T-helper 1 cell (primary cell): ENCODE data around the gene RIMKLA.

ENCODE experiments used
- DNase-seq, 5 donors: peaks; one replicate each; pipeline ENCODE4 v3.0.0-alpha.2; 2012 to 2020

Gene RIMKLA

GRCh38 chr1:42379794-42380585, 602 bp upstream of the RIMKLA start:
- DNase-seq = no peak

DNA sequence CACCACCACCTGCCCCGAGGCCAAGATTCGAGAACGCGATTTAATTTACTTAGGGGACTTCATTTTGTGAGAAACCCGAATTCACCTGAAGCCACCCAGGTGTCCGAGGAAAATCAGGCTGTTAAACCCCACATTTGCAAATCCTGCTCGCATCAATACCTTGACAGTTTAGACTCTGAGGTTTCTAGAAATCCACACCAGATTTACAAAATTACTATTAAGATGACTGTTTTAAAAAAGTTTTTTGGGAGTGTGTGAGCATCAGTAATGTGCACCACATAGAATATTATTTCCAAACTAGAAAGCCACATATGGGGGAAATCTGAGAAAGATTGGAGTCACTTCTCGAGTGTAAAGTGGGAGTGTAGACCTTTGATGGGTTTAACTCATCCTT, 685 bp downstream of the RIMKLA start:
- no peak for DNase-seq

DNA sequence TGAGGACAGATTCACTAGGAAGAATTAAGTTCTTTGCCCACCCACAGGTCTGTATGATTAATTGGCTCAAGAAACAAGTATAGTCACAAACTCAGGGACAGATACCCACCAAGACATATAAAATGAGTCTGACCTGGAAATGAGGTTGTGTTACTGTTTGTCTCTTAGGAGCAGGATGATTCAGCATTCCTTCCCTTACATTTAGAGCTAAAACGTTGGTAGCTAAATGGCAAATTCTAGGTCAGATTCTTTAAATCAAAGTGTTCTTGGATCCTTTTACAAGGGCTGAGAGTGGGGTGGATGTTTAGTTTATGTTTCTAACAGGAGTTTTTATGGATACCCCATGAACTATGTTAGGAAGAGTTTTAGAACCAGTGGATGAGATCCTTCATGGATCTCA, 4.7 kb downstream of the RIMKLA start:
- no peak for DNase-seq

DNA sequence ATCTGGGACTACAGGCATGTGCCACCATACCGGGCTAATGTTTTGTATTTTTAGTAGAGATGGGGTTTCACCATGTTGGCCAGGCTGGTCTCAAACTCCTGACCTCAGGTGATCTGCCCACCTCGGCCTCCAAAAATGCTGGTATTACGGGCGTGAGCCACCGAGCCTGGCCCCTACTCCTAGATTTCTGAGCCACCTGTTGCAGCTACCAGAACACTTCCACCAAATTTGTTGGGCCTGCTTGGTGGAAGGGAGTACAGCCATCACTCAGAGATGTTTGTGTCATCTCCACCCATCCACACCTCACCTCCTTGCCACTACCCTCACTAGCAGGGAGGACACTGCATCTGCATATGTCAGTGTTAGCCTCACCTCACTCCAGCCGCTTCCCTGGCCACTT, 5.5 kb downstream of the RIMKLA start:
- DNase-seq = no peak

- no peak for DNase-seq
Observed at GRCh38 chr1:42392255-42392654, 11.7 kb downstream of the RIMKLA start.

DNA sequence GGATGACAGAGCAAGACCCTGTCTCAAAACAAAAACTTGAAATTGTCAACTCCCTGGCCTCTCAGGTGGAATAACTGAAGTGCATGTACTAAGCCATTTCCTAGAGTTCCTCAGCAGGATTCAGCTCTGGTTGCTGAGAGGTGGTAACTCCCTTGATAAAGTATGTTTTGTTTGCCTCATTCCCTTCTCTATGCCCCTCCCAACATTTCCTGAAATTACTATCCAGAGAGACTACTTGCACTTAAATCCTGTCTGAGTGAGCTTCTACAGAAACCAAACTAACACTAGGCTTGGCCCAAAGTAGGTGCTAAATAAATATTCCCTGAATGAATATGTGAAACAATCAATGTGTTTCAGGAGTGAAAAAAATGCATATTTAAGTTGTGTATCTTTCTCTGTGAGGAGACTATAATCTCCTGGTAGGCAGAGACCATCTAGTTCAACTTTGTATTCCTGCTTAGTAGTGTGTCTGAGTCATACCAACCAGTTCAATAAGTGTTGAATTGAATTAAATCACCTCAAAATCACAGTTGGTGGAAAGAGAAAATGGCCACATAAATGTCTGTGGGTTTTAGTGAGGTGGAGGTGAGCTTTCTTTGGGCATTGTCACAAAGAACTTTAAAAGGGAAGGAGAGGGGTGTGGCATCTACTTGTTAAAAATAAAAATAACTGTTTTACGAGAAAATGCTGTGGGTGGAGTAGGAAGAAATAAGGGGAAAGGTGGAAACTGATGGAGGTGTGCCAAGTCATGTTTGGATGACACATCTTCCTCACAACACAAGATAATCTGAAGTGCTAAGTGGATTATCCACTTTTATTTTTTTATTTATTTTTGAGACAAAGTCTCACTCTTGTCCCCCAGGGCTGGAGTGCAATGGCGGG, 12.6 kb downstream of the RIMKLA start:
- no peak for DNase-seq

DNA sequence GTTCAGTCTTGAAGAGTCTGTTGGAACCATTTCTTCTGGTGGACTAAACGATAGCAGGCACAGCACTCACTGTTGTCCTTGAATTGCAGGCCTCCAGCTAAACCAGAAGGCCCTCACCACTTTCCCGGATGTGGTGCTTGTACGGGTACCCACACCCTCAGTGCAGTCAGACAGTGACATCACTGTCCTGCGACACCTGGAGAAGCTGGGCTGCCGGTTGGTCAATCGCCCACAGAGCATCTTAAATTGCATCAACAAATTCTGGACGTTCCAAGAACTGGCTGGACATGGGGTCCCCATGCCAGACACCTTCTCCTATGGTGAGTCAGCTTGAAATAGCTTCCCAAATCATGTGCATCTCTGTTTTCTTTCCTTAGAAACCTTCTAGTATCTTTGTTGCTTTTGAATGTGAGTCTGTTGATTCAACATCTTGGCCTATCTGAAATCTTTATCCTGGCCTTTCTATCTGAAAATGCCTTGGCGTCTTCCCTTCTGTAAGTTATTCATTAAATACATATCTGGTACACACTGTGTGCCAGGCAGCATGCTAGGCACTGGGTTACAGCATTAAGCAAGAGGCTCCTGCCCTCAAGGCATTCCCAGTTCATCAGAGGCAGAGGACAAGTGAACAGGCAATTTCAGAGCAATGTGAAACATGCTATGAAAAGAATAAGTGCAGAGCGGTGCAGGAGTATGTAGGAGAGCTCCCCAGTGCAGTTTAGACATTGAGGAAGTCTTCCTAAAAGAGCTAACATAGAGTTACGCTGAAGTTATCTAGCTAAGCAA, 18.9 kb downstream of the RIMKLA start:
- no peak for DNase-seq

GRCh38 chr1:42403880-42404400, 23.3 kb downstream of the RIMKLA start:
- DNase-seq = no peak

DNA sequence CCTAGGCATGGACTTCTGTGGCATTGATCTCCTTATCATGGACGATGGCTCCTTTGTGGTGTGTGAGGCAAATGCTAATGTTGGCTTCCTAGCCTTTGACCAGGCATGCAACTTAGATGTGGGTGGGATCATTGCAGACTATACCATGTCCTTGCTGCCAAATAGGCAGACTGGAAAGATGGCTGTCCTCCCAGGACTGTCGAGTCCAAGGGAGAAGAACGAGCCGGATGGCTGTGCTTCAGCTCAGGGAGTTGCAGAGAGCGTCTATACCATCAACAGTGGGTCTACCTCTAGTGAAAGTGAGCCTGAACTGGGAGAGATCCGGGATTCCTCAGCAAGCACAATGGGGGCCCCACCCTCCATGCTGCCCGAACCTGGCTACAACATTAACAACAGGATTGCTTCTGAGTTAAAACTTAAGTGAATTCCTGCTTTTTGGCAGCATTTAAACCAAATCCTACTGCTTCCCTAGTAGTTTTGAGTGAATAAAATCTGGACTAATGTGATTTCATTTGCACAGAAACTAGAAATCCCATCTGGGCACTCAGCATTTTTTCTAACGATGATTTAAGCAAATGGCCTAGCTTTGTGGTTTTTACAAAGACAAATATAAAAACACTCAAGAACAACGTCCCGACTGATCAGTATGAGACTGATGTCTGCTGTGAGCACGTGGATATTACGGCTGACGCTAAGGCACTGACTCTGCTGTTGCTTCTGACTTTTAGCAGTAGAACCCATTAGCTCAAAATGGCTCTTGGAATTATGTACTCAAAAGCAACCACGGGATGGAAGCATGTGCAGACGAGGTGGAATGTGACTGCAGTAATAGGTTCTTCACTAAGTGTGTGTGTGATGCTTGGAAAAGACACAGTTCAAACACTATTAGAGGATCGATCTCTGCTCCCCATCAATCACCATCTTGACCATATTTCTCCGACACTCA, 34.2 kb downstream of the RIMKLA start:
- DNase-seq = no peak

DNA sequence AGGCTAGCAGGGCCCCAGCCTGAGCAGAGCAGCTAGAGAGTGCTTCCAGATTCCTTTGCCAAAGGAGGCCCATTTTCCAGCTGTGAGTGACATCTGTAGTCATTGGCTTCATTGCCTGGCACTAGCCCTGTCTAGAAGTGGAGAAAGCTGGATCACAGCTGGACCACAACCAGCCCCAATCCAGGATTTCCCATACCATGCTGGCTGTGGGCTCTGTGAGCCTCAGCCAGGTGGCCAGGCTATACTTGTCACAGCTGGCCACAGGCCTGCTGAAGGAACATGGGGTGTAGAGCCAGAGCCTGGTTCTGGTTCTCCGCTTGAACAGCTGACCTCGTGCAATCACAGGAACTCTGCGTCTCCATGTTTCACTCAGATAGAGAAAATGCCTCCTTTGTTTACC, 36.6 kb downstream of the RIMKLA start:
- no peak for DNase-seq

DNA sequence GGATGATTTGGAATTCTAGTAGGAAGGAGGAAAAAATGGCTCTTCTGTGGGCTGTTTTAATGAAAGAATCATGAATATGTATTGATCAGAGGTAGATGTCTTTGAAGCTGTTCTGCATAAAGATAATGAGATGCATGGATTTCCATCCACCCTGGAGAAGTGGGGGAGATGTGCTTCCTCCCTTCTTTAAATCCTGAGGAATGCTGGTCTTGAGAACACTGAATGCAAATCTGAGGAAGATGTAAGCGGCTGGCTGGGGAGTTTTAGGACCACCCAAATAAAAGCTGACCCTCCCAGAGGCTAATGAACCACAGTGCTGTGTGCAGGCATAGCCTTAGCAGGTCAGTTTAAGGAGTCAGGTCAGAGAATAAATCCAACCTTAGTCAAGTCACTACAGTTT, 37.9 kb downstream of the RIMKLA start:
- no peak for DNase-seq

GRCh38 chr1:42419126-42419821, 38.7 kb downstream of the RIMKLA start:
- no peak for DNase-seq

GRCh38 chr1:42420121-42420520, 39.5 kb downstream of the RIMKLA start:
- no peak for DNase-seq

DNA sequence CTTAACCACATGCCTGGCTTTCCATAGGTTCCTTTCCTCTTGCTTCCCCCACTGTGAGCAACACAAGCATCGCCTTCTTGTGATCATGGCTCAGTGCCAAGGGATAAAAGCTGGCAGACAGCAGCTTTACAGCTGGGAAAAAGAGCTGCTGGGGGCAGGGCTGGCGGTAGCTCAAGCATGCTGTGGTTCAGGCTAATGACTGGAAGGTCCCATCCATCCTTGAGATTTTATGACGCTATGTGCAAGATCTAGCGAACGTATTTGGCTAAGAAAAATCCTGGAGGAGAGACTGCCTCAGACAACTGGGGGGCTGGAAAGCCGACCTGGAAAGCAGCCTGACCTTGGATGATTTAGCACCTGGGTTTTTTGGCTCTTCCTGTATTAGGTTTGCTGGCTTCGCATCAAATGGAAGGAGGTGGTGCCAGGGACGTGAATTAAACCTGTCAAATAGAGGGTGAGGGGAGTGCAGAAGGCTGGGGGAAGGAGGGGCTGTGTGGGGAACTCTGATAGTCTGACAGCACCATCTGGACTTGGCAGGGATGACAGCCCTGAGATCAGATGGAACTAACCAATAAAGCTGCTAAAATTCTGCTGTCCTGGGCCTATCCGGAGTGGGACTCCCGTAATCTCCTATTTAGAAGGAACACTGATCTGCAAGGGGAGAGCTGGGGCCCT, 40.5 kb downstream of the RIMKLA start:
- DNase-seq = no peak

DNA sequence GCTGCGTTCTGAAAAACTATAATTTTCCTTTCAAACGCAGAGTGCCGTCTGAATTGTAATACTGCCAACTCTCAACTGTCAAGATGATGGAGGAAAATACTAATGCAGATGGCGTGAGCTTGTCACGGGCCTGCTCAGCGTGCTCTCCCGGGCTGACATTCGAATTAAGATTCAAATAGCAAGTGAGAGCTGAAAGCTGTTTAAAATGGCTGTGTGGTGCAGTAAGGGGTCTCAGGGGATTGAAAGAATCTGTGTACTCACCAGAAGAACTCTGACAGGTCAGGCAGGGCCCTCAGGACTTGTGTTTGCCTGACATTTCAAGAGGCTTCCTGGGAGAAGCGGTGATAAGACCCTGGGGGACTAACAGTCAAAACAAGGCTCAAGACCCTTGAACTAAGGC, 42.1 kb downstream of the RIMKLA start:
- no peak for DNase-seq

GRCh38 chr1:42423681-42424080, 43.1 kb downstream of the RIMKLA start:
- no peak for DNase-seq

DNA sequence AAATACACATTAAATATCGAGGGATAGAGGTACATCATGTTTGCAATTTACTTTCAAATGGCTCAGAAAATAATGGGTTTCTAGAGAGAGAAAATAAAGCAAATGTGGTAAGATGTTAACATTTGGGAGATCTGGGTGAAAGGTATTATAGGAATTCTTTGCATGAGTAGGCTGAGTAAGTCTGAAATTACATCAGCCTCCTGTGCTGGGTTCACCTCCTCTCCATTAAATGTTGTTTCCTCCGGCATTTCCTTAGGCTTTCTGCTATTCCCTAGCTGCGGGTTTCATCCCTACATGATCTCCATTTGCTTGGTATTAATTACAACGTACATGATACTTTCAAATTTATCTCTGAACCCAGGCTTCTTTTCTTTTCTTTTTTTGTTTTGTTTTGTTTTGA, 43.6 kb downstream of the RIMKLA start:
- no peak for DNase-seq

- DNase-seq = no peak
Observed at GRCh38 chr1:42427240-42427639, 46.6 kb downstream of the RIMKLA start.

DNA sequence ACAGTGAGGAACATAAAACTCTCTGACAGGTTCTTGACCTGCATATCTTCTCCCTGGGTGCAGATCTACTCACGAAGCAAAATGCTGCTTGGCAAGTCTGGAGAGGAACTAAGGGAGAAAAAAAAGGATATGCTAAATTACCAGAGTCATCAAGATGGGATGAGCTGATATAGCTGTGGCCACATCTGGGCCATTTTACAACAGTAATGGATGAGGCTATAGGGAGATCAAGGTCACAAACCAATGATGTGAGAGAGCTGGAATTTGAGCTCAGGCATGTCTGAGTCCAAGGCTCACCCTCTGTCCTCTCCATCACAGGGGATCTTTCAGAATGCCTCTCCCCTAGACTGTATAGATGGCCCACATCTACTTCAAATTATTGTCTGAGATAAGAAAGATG, 49.0 kb downstream of the RIMKLA start:
- DNase-seq = no peak

DNA sequence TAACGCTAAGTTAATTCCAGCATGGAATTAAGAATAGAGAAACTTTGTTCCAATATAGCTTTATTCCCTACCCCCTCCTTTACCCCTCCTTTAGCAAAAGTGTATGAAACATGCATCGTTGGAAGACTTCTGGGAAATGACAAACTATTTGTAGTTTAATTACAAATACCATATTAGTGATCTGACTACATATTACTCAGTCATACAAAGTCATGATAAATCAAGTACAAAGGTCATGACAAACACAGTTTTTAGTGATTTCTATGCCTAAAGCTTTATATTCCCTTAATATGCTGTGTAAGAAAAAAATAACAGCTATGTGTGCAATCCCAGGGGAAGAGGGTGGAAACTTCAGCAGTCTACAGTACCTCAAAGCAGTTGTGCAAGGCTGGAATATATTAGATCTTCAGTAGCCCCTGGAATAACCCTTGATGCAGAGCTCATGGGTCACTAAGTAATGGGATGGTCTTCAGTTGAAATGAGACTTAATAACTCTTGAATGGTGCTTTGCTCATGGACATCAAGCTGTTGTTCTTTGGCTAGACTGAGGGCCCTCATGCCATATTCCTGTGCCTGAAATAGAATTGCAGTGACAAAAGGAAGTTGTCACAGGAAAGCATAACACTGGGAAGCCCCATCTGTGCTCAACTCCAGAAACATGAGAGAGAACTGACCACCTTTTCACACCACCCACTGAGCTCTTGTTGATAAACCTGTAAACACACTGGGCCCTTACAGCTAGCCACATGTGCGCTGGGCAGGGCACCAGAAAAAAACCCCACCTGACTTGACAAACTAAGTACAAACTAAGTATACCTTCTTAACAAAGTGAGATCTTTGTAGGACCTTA, 49.9 kb downstream of the RIMKLA start:
- DNase-seq = no peak
